HG03045 (cell line): ENCODE measurements around the gene ZSCAN30.
A peak's percentile ranks its signal among the peaks of the same experiment; 100 is the strongest.

Source experiments
- ATAC-seq: cut with Tn5 transposase; IDR thresholded peaks from one replicate; pipeline ENCODE4 v1.9.1; 2021; ENCODE audit warnings: mild to moderate bottlenecking, moderate library complexity; ENCODE audit not compliant: unreplicated experiment

ZSCAN30 gene

GRCh38 chr18:35290094-35290735, at the start of gene ZSCAN30:
TSS of gene ZSCAN30 (minus strand) at chr18:35290229. CDS start at chr18:35264352, 25,877 bp downstream.
- peak; percentile 98 for ATAC-seq

- no peak for ATAC-seq
Observed at GRCh38 chr18:35337286-35337685, 47.3 kb upstream of the ZSCAN30 start.

- ATAC-seq: no peak
Observed at GRCh38 chr18:35335866-35336265, 45.8 kb upstream of the ZSCAN30 start.

DNA sequence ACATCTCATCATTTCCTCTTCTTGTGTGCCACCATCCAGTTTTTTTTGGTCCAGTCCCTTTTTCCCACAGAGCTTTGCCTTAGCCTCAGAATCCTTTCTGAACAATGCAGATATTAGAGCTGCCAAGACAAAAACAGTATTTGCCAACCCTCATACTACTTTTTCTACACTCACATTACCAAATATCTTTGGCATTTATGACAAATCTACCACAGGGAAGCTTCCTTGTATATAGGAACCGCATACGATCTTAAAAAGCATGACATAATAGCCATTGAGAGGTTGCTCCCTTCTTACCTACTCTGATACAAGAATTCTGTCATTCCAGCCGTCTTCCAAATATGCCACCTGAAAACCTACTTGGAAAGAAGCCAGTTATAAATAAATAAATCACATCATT, 44.8 kb upstream of the ZSCAN30 start:
- ATAC-seq: no peak

DNA sequence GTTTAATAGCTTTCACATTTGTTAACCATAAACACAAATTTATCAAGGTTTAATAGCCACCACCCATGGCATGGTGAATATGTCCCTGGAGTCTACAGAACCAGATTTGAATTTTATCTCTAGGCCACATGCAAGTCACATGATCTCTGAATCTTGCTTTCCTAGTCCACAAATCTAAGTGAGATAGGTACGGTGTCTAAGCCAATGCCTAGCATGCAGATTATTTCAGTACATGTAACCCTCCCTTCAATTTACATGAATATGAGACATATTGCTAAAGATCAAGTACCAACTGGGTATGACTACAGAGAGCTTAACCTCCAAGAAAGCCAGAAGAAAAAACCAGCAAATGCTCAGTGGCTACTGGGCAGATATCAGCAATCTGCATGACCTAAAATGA, 44.2 kb upstream of the ZSCAN30 start:
- no peak for ATAC-seq

- no peak for ATAC-seq
Observed at GRCh38 chr18:35331367-35332087, 41.5 kb upstream of the ZSCAN30 start.

DNA sequence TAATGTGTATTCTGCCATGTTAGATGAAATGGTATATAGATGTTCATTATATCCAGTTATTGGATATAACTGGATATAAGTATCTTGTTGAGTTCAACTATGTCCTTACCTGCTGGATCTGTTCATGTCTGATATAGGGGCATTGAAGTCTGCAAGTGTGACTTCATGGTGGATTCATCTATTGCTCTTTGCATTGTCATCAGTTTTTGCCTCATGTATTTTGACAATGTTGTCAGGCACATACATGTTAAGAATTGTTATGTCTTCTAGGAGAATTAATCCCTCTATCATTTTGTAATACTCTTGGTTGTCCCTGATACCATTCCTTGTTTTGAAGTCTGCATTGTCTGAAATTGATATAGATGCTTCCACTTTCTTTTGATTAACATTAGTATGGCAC, 38.8 kb upstream of the ZSCAN30 start:
- no peak for ATAC-seq

DNA sequence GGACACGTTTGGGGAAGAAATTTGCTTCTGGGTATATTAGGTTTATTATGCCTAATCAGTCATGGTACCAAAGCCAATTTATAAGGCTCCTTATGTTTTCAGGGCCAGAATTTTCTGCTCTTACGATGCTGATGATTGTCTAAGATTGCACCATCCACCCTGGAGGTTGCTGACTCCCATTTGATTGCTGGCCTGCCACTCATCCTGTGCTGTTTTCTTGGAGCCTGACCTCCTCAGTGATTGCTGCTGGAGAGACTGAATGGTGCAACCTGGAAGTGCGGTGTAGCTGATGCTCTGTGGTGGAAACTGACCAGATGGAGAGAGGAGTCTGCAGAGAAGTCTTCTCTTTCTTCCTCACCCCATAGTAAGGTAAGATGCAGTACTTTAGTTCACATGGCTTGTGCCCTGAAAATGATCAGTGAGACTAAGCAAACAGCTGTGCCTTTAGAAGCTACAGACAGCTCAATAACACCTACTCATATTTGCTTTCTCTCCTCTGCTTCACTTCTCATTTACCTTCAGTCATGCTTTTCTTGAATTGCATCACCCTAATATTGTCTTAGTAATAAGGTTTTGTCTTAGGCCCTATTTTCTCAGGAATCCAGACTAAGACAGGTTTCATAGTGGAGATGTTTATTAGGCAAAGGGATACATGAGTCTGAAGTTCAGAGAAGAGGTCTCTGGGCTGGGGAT, 36.8 kb upstream of the ZSCAN30 start:
- no peak for ATAC-seq

DNA sequence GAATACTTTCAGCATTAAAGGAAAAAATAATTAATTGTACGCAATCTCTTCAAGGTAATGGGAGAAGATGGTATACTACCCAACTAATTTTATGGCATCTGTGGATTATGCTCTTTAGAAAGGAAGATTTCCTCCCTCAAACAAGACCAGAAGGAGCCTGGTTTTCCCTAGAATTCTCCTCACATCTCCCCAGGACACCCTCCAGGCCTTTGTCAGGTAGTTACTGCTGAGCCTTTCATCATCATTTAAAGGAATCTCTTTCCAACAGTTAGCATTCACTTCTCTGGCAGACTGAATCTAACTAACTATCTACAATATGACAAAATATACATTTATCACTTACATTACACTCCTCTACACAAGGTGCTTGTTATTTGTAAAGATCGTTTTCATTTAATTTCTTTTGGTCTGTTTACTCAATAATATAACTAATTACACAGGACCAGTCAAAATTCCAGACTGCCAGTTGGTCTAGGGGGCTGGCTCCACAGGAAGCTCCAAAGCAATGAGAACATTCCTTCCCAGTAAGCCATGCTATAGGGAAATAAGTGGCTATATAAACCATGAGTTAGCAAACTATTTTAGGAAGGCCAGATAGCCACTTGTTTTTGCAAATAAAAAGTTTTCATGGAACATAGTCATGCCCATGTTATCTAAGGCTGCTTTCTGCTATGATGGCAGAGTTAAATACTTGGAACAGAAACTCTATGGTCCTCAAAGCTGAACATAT, 35.1 kb upstream of the ZSCAN30 start:
- ATAC-seq: no peak

DNA sequence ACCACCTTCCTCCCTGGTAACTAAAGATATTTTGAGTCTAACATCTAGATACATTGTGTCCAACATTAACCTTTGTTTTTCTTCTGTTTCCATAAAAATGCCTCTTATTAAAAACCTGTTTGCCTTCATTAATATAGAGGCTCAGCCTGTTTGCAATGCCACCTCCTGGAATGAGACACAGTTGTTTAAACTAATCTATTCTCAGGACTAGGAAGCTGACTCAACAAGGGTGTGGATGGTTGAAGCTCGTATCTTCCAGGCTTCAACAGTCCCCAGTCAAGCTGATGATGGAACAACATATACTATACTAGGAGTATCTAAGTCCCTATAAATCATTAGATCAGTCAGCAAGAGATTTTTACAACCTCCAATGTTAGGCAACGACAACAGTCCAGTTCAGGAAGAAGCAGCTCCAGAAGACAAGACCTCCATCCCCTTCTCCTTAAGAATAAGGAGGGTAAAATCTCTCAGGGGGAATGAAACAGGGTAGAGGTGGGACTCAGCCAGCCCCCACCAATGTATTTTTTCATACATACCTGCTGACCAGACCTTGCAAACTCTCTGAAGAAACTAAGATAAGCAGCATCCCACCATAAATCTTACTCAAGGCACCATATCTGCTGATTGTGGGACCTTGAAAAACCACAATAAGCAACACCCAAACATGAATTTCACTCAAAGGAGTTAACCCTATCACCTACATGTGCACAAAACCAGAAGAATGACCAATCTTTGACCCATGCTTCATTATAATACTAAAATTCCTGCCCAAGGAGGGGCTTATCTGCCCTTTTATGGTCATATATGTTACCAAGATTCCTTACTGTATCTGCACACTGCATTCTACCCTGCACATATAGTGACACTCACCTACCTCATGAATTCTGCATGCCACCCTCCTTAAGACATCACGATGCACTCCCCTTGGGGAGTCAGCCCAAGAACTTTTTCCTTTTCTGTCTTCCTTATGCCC, 32.7 kb upstream of the ZSCAN30 start:
- no peak for ATAC-seq

GRCh38 chr18:35311496-35311895, 21.5 kb upstream of the ZSCAN30 start:
- no peak for ATAC-seq

DNA sequence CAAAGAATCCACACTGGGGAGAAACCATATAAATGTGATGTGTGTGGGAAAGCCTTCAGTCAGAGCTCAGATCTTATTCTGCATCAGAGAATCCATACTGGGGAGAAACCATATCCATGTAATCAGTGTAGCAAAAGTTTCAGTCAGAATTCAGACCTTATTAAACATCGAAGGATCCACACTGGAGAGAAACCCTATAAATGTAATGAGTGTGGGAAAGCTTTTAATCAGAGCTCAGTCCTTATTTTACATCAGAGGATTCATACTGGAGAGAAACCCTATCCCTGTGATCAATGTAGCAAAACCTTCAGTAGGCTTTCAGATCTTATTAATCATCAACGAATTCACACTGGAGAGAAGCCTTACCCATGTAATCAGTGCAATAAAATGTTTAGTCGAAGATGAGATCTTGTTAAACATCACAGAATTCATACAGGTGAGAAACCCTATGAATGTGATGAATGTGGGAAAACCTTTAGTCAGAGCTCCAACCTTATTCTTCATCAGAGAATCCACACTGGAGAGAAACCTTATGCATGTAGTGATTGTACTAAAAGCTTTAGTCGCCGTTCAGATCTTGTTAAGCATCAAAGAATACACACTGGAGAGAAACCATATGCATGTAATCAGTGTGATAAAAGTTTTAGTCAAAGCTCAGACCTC, 16.7 kb upstream of the ZSCAN30 start:
- no peak for ATAC-seq

DNA sequence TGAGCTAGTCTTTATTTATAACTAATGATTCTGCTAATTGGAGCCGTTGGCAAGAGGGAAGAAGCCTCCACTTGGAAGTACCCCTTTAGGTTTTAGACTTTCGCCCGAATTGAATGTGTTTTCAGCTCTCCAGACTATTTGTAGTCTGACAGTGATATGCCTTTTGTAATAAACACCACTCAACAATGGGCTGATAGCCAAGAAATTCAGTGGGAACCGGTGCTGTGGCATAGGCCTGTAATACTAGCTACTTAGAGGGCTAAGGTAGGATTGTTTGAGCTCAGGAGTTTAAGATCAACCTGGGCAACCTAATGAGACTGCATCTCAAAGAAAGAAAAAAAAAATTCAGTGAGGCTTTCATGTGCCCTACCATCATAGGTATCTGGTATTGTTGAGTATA, 13.6 kb upstream of the ZSCAN30 start:
- ATAC-seq: no peak

DNA sequence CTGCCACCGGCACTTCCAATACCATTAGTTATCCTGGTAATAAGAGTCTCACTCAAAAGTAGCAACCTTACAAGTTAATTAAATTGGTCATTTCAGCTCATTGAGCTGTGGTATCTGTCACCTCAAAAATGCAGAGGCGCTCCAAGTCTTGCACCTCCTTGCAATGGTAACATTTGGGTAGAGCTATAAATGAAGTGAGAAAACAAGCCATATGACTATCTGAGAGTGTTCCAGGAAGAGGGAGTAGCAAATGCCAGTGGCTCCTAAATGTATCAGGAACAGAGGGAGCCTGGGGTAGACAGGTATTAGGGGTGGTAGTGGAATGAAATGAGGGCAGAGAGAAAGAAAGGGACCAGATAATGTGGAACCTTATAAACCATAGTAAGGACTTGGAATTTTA, 6.0 kb upstream of the ZSCAN30 start:
- no peak for ATAC-seq

DNA sequence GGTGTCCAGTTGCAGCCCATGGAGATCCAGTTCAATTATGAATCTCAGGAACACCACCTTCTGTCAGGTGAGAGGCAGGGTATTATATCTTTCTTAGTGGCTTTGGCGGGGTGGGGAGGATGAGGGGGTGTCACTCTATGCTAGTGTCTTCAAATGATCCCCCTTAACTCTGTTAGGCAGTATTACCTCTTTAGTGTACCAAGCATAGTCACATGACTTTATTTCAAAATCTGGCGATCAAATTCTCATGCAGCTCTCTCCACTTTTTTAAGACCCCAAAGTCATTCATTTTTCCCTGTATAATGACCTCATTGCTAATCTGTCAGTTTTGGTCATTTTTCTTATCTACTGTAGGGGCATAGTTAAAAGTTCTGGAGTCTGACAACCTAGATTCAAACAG, 1.1 kb upstream of the ZSCAN30 start:
- no peak for ATAC-seq

- peak; percentile 36 for ATAC-seq
Observed at GRCh38 chr18:35289727-35290093, 319 bp downstream of the ZSCAN30 start.

GRCh38 chr18:35289293-35289692, 736 bp downstream of the ZSCAN30 start:
- no peak for ATAC-seq

- ATAC-seq: no peak
Observed at GRCh38 chr18:35284841-35285240, 5.2 kb downstream of the ZSCAN30 start.

- no peak for ATAC-seq
Observed at GRCh38 chr18:35283923-35284794, 5.9 kb downstream of the ZSCAN30 start.
